ENCODE data around the gene SLC29A1. TPM values are rescaled to one million over a fixed set of nuclear protein-coding genes. Genes with fewer than 3 reads are reported as not detected.

Gene SLC29A1
- total RNA-seq, 3 donors from 2014 or later = 12.9 to 140 (median 14.8) TPM

GRCh38 chr6:44202972-44203750, 20.2 kb upstream of the SLC29A1 start:
- no peak for TF ChIP-seq CTCF (IDR thresholded peaks at IDR 0.05)
- DNase-seq (no peak), ATAC-seq (peak; percentile 40)
- H3K9me3 ChIP-seq = no peaks in the 10 kb centered on the region
- no peak overlapping the region for H3K4me3 ChIP-seq
- H3K4me1 ChIP-seq (ENCODE audit: low read depth) = no peaks in the 10 kb centered on the region
- intact Hi-C loops (cut with DNase I, micrococcal nuclease) = no loop called here
- H3K36me3 ChIP-seq (ENCODE audit: low read depth) = no peaks in the 10 kb centered on the region

GRCh38 chr6:44203955-44204354, 19.4 kb upstream of the SLC29A1 start:
- Histone ChIP-seq H3K9me3 (no peaks in the 10 kb centered on the region), H3K4me3 (no peak overlapping the region), H3K36me3 (ENCODE audit: low read depth) (no peaks in the 10 kb centered on the region), H3K4me1 (ENCODE audit: low read depth) (no peaks in the 10 kb centered on the region)
- intact Hi-C loops (cut with DNase I, micrococcal nuclease) = no loop called here
- DNase-seq (peak in 1 of 3 donors; percentile 44), ATAC-seq (peak; percentile 87)
- no peak for TF ChIP-seq CTCF (IDR thresholded peaks at IDR 0.05)

- H3K4me3 ChIP-seq = no peak overlapping the region
- intact Hi-C loops (cut with DNase I, micrococcal nuclease) = no loop called here
- no peaks in the 10 kb centered on the region for H3K9me3 ChIP-seq
- ATAC-seq (no peak), DNase-seq (no peak)
- H3K4me1 ChIP-seq (ENCODE audit: low read depth) = no peaks in the 10 kb centered on the region
- no peak for TF ChIP-seq CTCF (IDR thresholded peaks at IDR 0.05)
- no peaks in the 10 kb centered on the region for H3K36me3 ChIP-seq (ENCODE audit: low read depth)
These were observed 15.4 kb upstream of the SLC29A1 start for GRCh38 chr6:44207966-44208365.

- Histone ChIP-seq H3K4me1 (ENCODE audit: low read depth) (no peaks in the 10 kb centered on the region), H3K4me3 (no peak overlapping the region), H3K9me3 (no peaks in the 10 kb centered on the region), H3K36me3 (ENCODE audit: low read depth) (no peaks in the 10 kb centered on the region)
- DNase-seq (no peak), ATAC-seq (no peak)
- no peak for TF ChIP-seq CTCF (IDR thresholded peaks at IDR 0.05)
- intact Hi-C loops (cut with DNase I, micrococcal nuclease) = no loop called here
These were observed 12.1 kb upstream of the SLC29A1 start for GRCh38 chr6:44211284-44211683.

GRCh38 chr6:44214307-44214706, 9.1 kb upstream of the SLC29A1 start:
- TF ChIP-seq CTCF (IDR thresholded peaks at IDR 0.05) = no peak
- no peaks in the 10 kb centered on the region for H3K9me3 ChIP-seq
- intact Hi-C loops (cut with DNase I, micrococcal nuclease) = no loop called here
- DNase-seq (no peak), ATAC-seq (no peak)
- no peaks in the 10 kb centered on the region for H3K36me3 ChIP-seq (ENCODE audit: low read depth)
- peaks cover 10% of the 10 kb centered on the region for H3K4me1 ChIP-seq (ENCODE audit: low read depth)
- H3K4me3 ChIP-seq = no peak overlapping the region

Measured in mucosa of descending colon (tissue), 3 donors.